ACHN (cell line): ENCODE measurements around the gene UBR1.
"Not testable (repeated sequence)": the region's sequence is repeated elsewhere in the genome, so short reads cannot be mapped to it uniquely, and the experiment has no call there.

Source experiments
- DNase-seq: peaks from one replicate; pipeline ENCODE4 v3.0.0-alpha.2; 2015
- in situ Hi-C: cut with HindIII; loops from 2 replicates; pipeline ENCODE4 v1.10.0; 2017; ENCODE audit warnings: low sequenced_read_pairs, low pct_ligation_motif_present, low pct_unique_long_range_greater_than_20kb

Gene UBR1

DNA sequence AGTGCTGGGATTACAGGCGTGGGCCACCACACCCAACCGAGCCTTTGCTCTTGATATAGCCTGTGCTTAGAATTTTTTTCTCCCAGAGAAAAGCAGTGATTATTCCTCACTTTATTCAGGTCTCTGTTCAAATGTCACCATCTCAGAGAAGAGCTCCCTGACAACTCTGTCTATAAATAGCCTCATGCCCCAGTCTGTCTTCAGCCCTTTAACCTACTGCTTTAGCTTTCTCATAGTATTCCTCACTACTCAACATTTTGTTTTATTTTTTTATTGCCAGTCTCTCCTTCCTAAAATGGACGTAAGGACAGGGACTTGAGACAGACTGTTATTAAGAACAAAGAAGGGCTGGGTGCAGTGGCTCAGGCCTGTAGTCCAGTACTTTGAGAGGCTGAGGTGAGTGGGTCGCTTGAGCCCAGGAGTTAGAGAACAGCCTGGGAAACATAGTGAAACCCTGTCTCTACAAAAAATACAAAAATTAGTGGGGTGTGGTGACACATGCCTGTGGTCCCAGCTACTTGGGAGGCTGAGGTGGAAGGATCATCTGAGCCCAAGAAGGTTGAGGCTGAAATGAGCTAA, 106.5 kb downstream of the UBR1 start:
- no peak for DNase-seq
- in situ Hi-C loops: no loop called here

- in situ Hi-C loops: no loop called here
- no peak for DNase-seq
These were observed 109.0 kb downstream of the UBR1 start for GRCh38 chr15:42996871-42997270.

- in situ Hi-C loops: no loop called here
These were observed 111.3 kb downstream of the UBR1 start for GRCh38 chr15:42994546-42994945.

DNA sequence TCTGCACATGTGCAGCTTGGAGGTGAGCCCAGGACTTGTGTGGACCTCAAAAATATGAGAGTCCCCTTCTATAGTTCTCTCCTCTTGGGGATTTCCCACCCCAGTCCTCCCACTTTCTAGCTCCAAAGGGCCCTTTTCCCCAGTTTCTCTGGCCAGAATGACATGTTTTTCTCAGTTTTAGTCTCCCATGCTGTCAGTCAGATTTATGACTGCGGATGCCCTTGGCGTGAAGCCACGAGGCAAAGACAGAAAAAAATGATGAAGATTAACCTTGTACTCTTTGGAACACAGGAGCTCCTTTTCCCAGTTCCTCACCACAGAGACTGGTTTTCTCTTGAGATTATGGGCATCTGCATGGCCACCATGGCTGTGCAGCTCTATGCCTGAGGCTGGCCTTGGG, 113.2 kb downstream of the UBR1 start:
- no peak for DNase-seq
- in situ Hi-C loops: no loop called here

More at GRCh38 chr15:42994546-42994945, 111.3 kb downstream of the UBR1 start:
- DNase-seq: no peak

GRCh38 chr15:42986693-42987342, 119.0 kb downstream of the UBR1 start:
- no peak for DNase-seq
- in situ Hi-C loops: no loop called here

- DNase-seq: no peak
- in situ Hi-C loops: no loop called here
These were observed 121.3 kb downstream of the UBR1 start for GRCh38 chr15:42984493-42985034.

DNA sequence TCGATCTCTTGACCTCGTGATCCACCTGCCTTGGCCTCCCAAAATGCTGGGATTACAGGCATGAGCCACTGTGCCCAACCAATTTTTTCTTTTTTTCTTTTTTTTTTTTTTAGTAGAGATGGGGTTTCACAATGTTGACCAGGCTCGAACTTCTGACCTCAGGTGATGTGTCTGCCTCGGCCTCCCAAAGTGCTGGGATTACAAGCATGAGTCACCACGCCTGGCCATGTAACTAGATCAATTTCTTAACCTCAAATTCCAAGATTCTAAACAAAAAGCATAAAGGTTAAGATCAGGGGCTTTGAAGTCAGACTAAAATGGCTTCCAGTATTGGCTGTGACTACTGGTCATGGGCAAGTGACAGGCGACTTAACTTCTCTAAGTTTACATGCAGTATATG, 126.7 kb downstream of the UBR1 start:
- in situ Hi-C loops, DNase-seq: not testable (repeated sequence)

DNA sequence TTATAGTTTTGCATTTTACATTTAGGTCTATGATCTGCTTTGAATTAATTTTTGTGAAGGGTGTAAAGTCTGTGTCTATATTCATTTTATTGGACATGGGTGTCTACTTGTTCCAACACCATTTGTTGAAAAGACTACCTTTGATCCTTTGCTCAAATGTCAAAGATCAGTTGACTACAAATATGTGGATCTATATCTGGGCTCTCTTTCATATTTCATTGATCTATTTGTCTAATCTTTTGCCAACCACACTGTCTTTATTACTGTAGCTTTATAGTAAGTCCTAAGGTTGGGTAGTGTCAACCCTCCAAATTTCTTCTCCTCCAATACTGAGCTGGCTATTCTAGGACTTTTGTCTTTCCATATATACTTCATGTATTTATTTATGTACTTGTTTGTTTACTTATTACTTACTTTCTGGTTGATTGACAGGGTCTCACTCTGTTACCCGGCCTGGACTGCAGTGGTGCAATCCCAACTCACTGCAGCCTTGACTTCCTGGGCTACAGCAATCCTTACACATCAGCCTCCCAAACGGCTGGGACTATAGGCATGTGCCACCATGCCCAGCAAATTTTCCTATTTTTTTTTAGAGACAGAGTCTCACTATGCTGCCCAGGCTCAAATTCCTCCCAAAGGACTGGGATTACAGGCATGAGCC, 131.5 kb downstream of the UBR1 start:
- in situ Hi-C loops: no loop called here
- DNase-seq: no peak

DNA sequence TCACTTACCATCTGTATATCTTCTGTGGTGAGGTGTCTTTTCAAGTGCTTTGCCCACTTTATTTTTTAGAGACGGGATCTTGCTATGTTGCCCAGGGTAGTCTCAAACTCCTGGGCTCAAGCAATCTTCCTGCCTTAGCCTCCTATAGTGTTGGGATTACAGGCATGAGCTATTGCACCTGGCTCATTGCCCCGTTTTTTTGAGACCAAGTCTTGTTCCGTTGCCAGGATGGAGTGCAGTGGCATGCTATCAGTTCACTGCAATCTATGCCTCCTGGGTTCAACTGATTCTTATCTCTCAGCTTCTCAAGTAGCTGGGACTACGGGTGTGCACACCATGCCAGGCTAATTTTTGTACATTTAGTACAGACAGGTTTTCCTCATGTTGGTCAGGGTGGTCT, 132.7 kb downstream of the UBR1 start:
- DNase-seq: no peak

DNA sequence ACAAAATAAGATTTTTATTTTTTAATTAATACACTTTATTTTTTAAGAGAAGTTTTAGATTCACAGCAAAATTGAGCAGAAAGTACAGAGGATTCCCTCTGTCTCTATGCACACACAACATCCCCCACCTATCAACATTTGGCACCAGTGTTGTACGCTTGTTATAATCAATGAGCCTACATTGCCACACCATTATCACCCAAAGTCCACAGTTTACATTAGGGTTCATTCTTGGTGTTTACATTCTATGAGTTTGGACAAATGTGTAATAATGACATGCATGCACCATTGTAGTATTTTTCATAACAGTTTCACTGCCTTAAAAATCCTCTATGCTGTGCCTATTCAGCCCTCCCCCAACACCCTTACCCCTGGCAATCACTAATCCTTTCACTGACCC, 134.0 kb downstream of the UBR1 start:
- in situ Hi-C loops: no loop called here

More for the DNA sequence above, 132.7 kb downstream of the UBR1 start:
- in situ Hi-C loops: no loop called here

GRCh38 chr15:42964476-42964875, 141.4 kb downstream of the UBR1 start:
- DNase-seq: no peak
- in situ Hi-C loops: no loop called here

More for the DNA sequence above, 134.0 kb downstream of the UBR1 start:
- no peak for DNase-seq

DNA sequence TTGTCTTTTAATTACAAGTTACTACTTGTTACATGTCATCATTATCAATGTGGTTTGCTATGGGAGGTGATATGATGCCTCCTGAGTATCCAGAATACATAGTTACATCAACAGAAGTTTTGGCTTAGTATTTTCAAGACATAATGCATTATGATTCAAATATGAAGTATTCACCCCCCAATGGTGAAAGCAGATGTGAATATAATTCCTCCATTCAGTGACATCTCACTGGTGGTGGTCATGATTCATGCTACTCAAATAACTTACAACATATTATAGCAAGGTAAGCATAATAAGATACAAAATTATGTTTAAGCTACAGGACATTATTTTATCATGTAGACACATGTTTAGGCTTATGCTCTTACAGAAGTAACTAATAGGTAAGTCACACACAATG, 150.3 kb downstream of the UBR1 start:
- in situ Hi-C loops: no loop called here
- DNase-seq: no peak

DNA sequence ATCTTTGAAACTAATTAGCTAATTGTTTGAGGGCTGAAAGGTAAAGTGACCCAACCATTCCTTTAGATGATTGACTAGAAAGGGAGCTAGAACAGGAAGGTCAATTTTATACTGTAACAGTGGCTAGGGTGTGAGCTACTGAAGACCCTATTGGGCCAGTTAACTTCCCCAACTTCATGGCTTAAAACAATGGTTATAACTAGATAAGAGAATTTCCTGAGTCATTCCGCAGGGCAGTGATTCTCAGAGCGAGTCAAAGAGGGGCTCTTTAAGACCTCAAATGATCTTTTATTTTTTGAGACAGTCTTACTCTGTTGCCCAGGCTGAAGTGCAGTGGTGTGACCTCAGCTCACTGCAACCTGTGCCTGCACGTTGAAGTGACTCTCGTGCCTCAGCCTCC, 151.5 kb downstream of the UBR1 start:
- DNase-seq: no peak
- in situ Hi-C loops: no loop called here

GRCh38 chr15:42948898-42949297, 156.9 kb downstream of the UBR1 start:
- in situ Hi-C loops, DNase-seq: not testable (repeated sequence)

GRCh38 chr15:42940527-42940926, 165.3 kb downstream of the UBR1 start:
- in situ Hi-C loops: no loop called here
- no peak for DNase-seq

GRCh38 chr15:42939841-42940240, 166.0 kb downstream of the UBR1 start:
- DNase-seq: no peak
- in situ Hi-C loops: no loop called here

GRCh38 chr15:42937143-42937542, 168.7 kb downstream of the UBR1 start:
- in situ Hi-C loops: no loop called here
- DNase-seq: no peak

GRCh38 chr15:42933886-42934667, 171.8 kb downstream of the UBR1 start:
- no peak for DNase-seq
- in situ Hi-C loops: no loop called here
